H7 (cell line): ENCODE results near the gene DENND2D. TPM values are rescaled to one million over a fixed set of nuclear protein-coding genes. Genes with fewer than 3 reads are reported as not detected.
A peak's percentile ranks its signal among the peaks of the same experiment; 100 is the strongest.
"Not testable (repeated sequence)": the region's sequence is repeated elsewhere in the genome, so short reads cannot be mapped to it uniquely, and the experiment has no call there.

Experiments used
- DNase-seq: peaks from one replicate; pipeline ENCODE4 v3.0.0; 2012
- H3K27me3 ChIP-seq: 2 replicates; pipeline ENCODE4 v1.6.0; 2011; ENCODE audit warnings: mild to moderate bottlenecking, low read length; ENCODE audit not compliant: control insufficient read depth, insufficient read depth
- H3K36me3 ChIP-seq: replicated peaks from 2 replicates; pipeline ENCODE4 v1.5.1; 2011; ENCODE audit warnings: low read length; ENCODE audit not compliant: control insufficient read depth, insufficient read depth
- H3K4me3 ChIP-seq: 2 replicates; pipeline ENCODE4 v1.5.1; 2011; ENCODE audit warnings: low read depth, mild to moderate bottlenecking, control low read depth, low read length, moderate library complexity; ENCODE audit not compliant: insufficient read depth
- total RNA-seq: library from RNA; depleted of rRNA; stranded (reverse); fragments of >200 nt; shearing (Covaris generic); gene quantifications from 2 replicates; pipeline ENCODE4 v1.2.3, GENCODE V29; 2014

The DENND2D gene
- total RNA-seq, 1 experiment from 2014 or later = not detected

GRCh38 chr1:111215285-111215684, 14.8 kb upstream of the DENND2D start:
- not testable (repeated sequence) for DNase-seq, H3K4me3 ChIP-seq, H3K27me3 ChIP-seq, H3K36me3 ChIP-seq

- Histone ChIP-seq H3K4me3 (no peak overlapping the region), H3K36me3 (no peaks in the 10 kb centered on the region), H3K27me3 (no peaks in the 10 kb centered on the region)
- DNase-seq = no peak
Observed at GRCh38 chr1:111214884-111215283, 14.4 kb upstream of the DENND2D start.

- Histone ChIP-seq H3K4me3 (no peak overlapping the region), H3K27me3 (no peaks in the 10 kb centered on the region), H3K36me3 (no peaks in the 10 kb centered on the region)
- DNase-seq = no peak
Observed at GRCh38 chr1:111214074-111214801, 13.8 kb upstream of the DENND2D start.

- H3K36me3 ChIP-seq = no peaks in the 10 kb centered on the region
- DNase-seq = no peak
- H3K27me3 ChIP-seq = no peaks in the 10 kb centered on the region
- H3K4me3 ChIP-seq = no peak overlapping the region
Observed at GRCh38 chr1:111213412-111213811, 13.0 kb upstream of the DENND2D start.

GRCh38 chr1:111212634-111213335, 12.3 kb upstream of the DENND2D start:
- DNase-seq = no peak
- Histone ChIP-seq H3K4me3 (no peak overlapping the region), H3K36me3 (no peaks in the 10 kb centered on the region), H3K27me3 (no peaks in the 10 kb centered on the region)

GRCh38 chr1:111211921-111212320, 11.5 kb upstream of the DENND2D start:
- no peak for DNase-seq
- Histone ChIP-seq H3K36me3 (no peaks in the 10 kb centered on the region), H3K27me3 (no peaks in the 10 kb centered on the region), H3K4me3 (no peak overlapping the region)

- H3K36me3 ChIP-seq = no peaks in the 10 kb centered on the region
- DNase-seq = no peak
- H3K4me3 ChIP-seq = no peak overlapping the region
- peaks cover 5% of the 10 kb centered on the region; the same call in 1 of the 2 replicates for H3K27me3 ChIP-seq
Observed at GRCh38 chr1:111209622-111210021, 9.2 kb upstream of the DENND2D start.

GRCh38 chr1:111208921-111209320, 8.5 kb upstream of the DENND2D start:
- H3K4me3 ChIP-seq = no peak overlapping the region
- DNase-seq = no peak
- peaks cover 8% of the 10 kb centered on the region; the same call in 1 of the 2 replicates for H3K27me3 ChIP-seq
- H3K36me3 ChIP-seq = no peaks in the 10 kb centered on the region

GRCh38 chr1:111205714-111206050, 5.2 kb upstream of the DENND2D start:
- DNase-seq = no peak
- peaks cover 11% of the 10 kb centered on the region; the same call in 1 of the 2 replicates for H3K27me3 ChIP-seq

GRCh38 chr1:111204983-111205713, 4.7 kb upstream of the DENND2D start:
- H3K4me3 ChIP-seq = no peak overlapping the region
- no peak for DNase-seq
- H3K36me3 ChIP-seq = no peaks in the 10 kb centered on the region
- peaks cover 11% of the 10 kb centered on the region; the same call in 1 of the 2 replicates for H3K27me3 ChIP-seq

More at GRCh38 chr1:111205714-111206050, 5.2 kb upstream of the DENND2D start:
- Histone ChIP-seq H3K36me3 (no peaks in the 10 kb centered on the region), H3K4me3 (no peak overlapping the region)

- Histone ChIP-seq H3K36me3 (no peaks in the 10 kb centered on the region), H3K27me3 (peaks cover 11% of the 10 kb centered on the region; the same call in 1 of the 2 replicates), H3K4me3 (no peak overlapping the region; the same call in 1 of the 2 replicates)
- peak; percentile 54 for DNase-seq
Observed at GRCh38 chr1:111204201-111204982, 3.9 kb upstream of the DENND2D start.

- H3K27me3 ChIP-seq = peaks cover 11% of the 10 kb centered on the region; the same call in 1 of the 2 replicates
- DNase-seq = peak; percentile 60
Observed at GRCh38 chr1:111203681-111204200, 3.3 kb upstream of the DENND2D start.

GRCh38 chr1:111202707-111203623, 2.5 kb upstream of the DENND2D start:
- Histone ChIP-seq H3K4me3 (no peak overlapping the region), H3K36me3 (no peaks in the 10 kb centered on the region), H3K27me3 (peaks cover 11% of the 10 kb centered on the region; the same call in 1 of the 2 replicates)
- peak; percentile 58 for DNase-seq

More at GRCh38 chr1:111203681-111204200, 3.3 kb upstream of the DENND2D start:
- Histone ChIP-seq H3K36me3 (no peaks in the 10 kb centered on the region), H3K4me3 (no peak overlapping the region; the same call in 1 of the 2 replicates)
